ENCODE results near the gene GALR2.

DNA sequence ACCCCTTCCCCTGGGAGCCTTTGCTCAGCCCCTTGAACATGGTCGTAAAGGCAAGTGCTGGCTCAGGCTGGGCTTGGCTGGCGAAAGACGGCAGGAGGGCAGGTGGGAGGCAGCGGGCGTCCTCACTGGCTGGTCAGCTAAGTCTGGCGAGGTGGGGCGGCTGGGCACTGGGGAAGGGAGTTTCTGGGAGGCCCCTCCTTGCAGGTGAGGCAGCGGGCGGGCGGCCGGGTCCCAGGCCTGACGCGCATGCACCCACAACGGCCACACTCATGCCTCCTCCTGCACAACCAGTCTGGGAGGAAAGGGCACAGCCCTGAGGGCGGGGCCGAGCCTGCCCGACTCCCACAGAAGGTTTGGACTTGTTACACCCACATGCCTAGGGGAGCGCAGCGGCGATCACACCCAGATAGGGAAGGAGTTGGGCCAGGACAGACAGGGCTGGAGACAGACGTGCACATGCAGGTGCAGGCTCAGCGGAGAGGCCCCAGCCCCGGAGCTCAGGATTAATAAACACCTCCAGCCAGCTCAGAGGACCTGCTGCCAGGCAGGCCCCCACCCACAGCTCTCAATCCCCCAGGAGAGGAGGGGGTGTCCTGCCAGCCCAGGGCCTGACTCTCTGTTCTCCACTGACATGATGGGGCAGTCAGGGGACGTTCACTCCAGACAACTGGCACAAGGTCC, 47.3 kb upstream of the GALR2 start, which contains the start of gene EVPL:
- TF ChIP-seq POLR2A (IDR thresholded peaks at IDR 0.05; ENCODE audit: low read length) (no peak), GATA1 (IDR thresholded peaks at IDR 0.05; ENCODE audit: low read depth, low read length) (no peak)

All from erythroblast (primary cell).